ENCODE data around the gene RAPGEF4.

DNA sequence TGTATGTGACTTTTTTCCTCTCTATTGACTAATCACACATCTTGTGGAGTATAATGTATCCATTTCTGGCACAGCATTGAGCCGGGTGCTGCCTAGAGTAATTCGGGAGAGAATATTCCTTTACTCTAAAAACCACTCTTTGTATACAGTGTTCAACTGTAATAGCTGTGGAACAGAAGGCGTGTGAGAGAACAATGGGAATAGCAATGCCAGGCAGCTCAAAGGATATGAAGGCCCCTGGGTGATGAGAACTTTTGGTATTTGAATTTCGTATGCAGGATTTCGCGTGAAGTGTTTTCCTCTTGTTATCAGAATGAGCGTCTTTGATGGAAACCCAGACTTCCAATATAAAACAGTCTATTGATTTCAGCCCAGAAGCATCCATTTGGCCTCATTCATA is 255.4 kb downstream of the RAPGEF4 start:
- TF ChIP-seq POLR2A (IDR thresholded peaks at IDR 0.05) (no peak), POLR2AphosphoS5 (IDR thresholded peaks at IDR 0.05) (no peak), EP300 (IDR thresholded peaks at IDR 0.05) (no peak)
- TF ChIP-seq, protein P1, sequence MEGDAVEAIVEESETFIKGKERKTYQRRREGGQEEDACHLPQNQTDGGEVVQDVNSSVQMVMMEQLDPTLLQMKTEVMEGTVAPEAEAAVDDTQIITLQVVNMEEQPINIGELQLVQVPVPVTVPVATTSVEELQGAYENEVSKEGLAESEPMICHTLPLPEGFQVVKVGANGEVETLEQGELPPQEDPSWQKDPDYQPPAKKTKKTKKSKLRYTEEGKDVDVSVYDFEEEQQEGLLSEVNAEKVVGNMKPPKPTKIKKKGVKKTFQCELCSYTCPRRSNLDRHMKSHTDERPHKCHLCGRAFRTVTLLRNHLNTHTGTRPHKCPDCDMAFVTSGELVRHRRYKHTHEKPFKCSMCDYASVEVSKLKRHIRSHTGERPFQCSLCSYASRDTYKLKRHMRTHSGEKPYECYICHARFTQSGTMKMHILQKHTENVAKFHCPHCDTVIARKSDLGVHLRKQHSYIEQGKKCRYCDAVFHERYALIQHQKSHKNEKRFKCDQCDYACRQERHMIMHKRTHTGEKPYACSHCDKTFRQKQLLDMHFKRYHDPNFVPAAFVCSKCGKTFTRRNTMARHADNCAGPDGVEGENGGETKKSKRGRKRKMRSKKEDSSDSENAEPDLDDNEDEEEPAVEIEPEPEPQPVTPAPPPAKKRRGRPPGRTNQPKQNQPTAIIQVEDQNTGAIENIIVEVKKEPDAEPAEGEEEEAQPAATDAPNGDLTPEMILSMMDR (IDR thresholded peaks at IDR 0.05) = no peak
